Gastrocnemius medialis (tissue), 4 donors: ENCODE results near the gene KCNC4.

Experiments used
- CTCF ChIP-seq, 5 experiments: fragments of 450-650 bp in 3 of 5; fragments of 200-600 bp in 2 of 5; sonication (generic) in 2 of 5; IDR thresholded peaks in 4 of 5; conservative IDR thresholded peaks in 1 of 5; 1 replicate in 4 of 5; 2 replicates in 1 of 5; pipeline ENCODE4 v1.5.1; 2016 to 2019; ENCODE audit warnings: antibody characterized with exemption in 5 of 5, mild to moderate bottlenecking in 3 of 5, moderate library complexity in 3 of 5
- POLR2A ChIP-seq, 2 donors: fragments of 450-650 bp; IDR thresholded peaks; one replicate each; pipeline ENCODE4 v1.6.1; 2017; ENCODE audit warnings: antibody characterized with exemption in 2 of 2, mild to moderate bottlenecking in 2 of 2, moderate library complexity in 2 of 2

GRCh38 chr1:110248746-110249145, 38.6 kb downstream of the KCNC4 start:
- TF ChIP-seq CTCF (IDR thresholded peaks at IDR 0.05 in 4 of 5, conservative IDR thresholded peaks at IDR 0.05 in 1 of 5) (no peak), POLR2A (IDR thresholded peaks at IDR 0.05) (no peak)
